ENCODE results near the gene SCNN1A. TPM values are rescaled to one million over a fixed set of nuclear protein-coding genes. Genes with fewer than 3 reads are reported as not detected.

Gene SCNN1A
- total and polyA plus RNA-seq, 2 of the 4 experiments (the other 2 are of a cell fraction) = 0.41 TPM; not detected in 1

DNA sequence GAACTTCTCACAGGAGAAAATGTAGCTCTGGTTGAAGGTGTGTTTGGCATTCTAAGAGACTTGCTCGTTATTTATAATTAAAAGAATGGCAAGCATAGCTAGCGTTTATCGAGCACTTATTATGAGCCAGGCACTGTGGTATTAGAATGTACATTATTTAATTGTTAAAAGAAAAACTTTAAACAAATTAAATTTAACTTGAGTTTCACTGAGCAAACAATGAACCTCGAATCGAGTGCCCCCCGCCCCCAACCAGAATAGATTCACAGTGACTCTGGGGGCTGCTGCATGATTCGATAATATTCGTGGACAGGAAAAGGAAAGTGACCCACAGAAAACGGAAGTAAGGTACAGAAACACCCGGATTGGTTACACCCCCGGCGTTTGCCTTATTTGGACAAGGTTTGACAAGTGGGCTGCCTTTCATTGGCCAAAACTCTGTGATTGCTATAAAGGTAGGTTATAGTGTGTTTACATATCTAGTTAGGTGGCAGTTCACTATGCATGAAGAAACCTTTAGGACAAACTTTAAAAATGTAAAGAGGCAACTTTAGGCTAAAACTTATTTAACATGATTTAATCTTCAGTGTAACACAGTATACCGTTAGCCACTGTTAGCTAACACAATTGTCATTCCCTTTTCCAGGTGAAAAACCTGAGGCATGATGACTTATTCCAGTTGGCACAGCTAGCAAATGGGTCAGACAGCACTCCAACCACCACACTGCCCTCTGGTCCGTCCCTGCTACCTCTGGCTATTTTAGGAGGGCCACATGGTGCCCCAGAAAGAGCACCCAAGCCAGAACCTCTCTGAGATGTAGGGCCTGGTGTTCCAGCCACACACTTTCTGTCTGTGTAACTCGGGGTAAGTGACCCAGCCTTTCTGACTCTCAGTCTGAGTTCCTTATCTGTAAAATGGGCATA, 7.1 kb downstream of the SCNN1A start:
- Histone ChIP-seq H3K4me1 (ENCODE audit: control insufficient read depth, insufficient read depth, low read length) (peaks cover 26% of the 10 kb centered on the region), H3K36me3 (ENCODE audit: control insufficient read depth, insufficient read depth, low read length) (no peaks in the 10 kb centered on the region), H2BK20ac (ENCODE audit: low read depth, low read length) (0 out of 2 replicates have a peak overlapping the region, but pooled peaks have one; percentile 33), H3K4me2 (ENCODE audit: low read depth, low read length) (no peak overlapping the region), H3K18ac (ENCODE audit: low read depth, low read length) (no peak overlapping the region), H3K4ac (ENCODE audit: low read depth, low read length) (peak overlapping the region; percentile 65; the same call in 1 of the 2 replicates), H3K27ac (ENCODE audit: insufficient read depth, low read length) (no peak overlapping the region), H3K9me1 (ENCODE audit: insufficient read depth, low read length) (peaks cover 9% of the 10 kb centered on the region), H3K56ac (ENCODE audit: extremely low read depth, insufficient read depth, low read length) (no peak overlapping the region), H4K20me1 (ENCODE audit: insufficient read depth, low read length) (no peaks in the 10 kb centered on the region), H3K23ac (ENCODE audit: low read depth, low read length) (no peak overlapping the region), H4K91ac (ENCODE audit: insufficient read depth, low read depth, low read length) (no peak overlapping the region), H3K9me3 (ENCODE audit: control insufficient read depth, insufficient read depth, low read length) (no peaks in the 10 kb centered on the region), H2AK5ac (ENCODE audit: low read depth, low read length) (peak overlapping the region; percentile 43; the same call in 1 of the 2 replicates), H3K27me3 (ENCODE audit: control insufficient read depth, insufficient read depth, low read length) (no peaks in the 10 kb centered on the region), H4K5ac (ENCODE audit: low read depth, low read length) (no peak overlapping the region), H2BK120ac (ENCODE audit: low read depth, low read length) (peak overlapping the region; percentile 46), H3K14ac (replicated peaks; ENCODE audit: low read depth, low read length) (no peak overlapping the region), H2BK5ac (ENCODE audit: low read depth, low read length, poor library complexity, severe bottlenecking) (no peak overlapping the region), H3K9ac (ENCODE audit: low read depth, low read length) (no peak overlapping the region), H2AK9ac (replicated peaks; ENCODE audit: low read depth, low read length, poor library complexity) (no peak overlapping the region), H3K4me3 (ENCODE audit: insufficient read depth, low read depth, low read length) (no peak overlapping the region), H2AFZ (replicated peaks; ENCODE audit: low read length, poor library complexity) (peak overlapping the region; percentile 32), H3K79me1 (ENCODE audit: low read depth in 1 of 2, low read length in 2 of 2) (no peaks in the 10 kb centered on the region), H2BK15ac (ENCODE audit: low read depth, low read length) (peak overlapping the region; percentile 13; the same call in 1 of the 3 replicates), H4K8ac (ENCODE audit: low read depth in 2 of 2, low read length in 2 of 2) (no peak overlapping the region; a peak in 1 of 4 replicates)
- 82% methylated on average over 8 of the region's 15 CpGs; no CpG with 5 or more reads in 1 of the 2 experiments for WGBS, 2 experiments (ENCODE audit: extremely low coverage in 2 of 2, insufficient read length in 1 of 2)
- intact Hi-C loops (cut with micrococcal nuclease) = no loop called here
- ChIA-PET CTCF (interaction anchor here (0.5 kb wide), 1 partner anchor 32 kb away, joined by 3 read pairs; no protein-coding TSS in a partner anchor), POLR2A (ENCODE audit: unreplicated experiment) (no interaction called here)
- dilution Hi-C loops (cut with HindIII; ENCODE audit: low sequenced_read_pairs, unreplicated experiment) = no loop called here
- in situ Hi-C loops (cut with MboI; ENCODE audit: low sequenced_read_pairs) = no loop called here
- no TSS peak for BruUV-seq (replicated peaks)
- ATAC-seq (ENCODE audit: low read depth) (no peak), DNase-seq (no peak)
- TF ChIP-seq MXI1 (IDR thresholded peaks at IDR 0.05; ENCODE audit: borderline replicate concordance, low read depth, low read length) = no peak
- no peak for TF ChIP-seq ELK1 (IDR thresholded peaks at IDR 0.05; ENCODE audit: borderline replicate concordance, low read depth, low read length)
- TF ChIP-seq RFX5 (IDR thresholded peaks at IDR 0.05; ENCODE audit: low read depth, low read length) = no peak
- TF ChIP-seq RCOR1 (IDR thresholded peaks at IDR 0.05; ENCODE audit: insufficient replicate concordance, low read length) = no peak
- no peak for TF ChIP-seq NFE2L2 (IDR thresholded peaks at IDR 0.05; ENCODE audit: low read depth, low read length)
- no peak for TF ChIP-seq POLR2A (IDR thresholded peaks at IDR 0.05; ENCODE audit: low read depth, low read length)
- no peak for TF ChIP-seq MAZ (IDR thresholded peaks at IDR 0.05; ENCODE audit: borderline replicate concordance, low read depth, low read length)
- TF ChIP-seq RAD21 (IDR thresholded peaks at IDR 0.05; ENCODE audit: low read length) = no peak
- no peak for TF ChIP-seq CTCF (conservative IDR thresholded peaks at IDR 0.05; ENCODE audit: low read depth, low read length)
- TF ChIP-seq FOS (IDR thresholded peaks at IDR 0.05; ENCODE audit: low read depth, low read length) = no peak
- no peak for TF ChIP-seq BHLHE40 (IDR thresholded peaks at IDR 0.05; ENCODE audit: low read depth, low read length)
- TF ChIP-seq CEBPB (IDR thresholded peaks at IDR 0.05; ENCODE audit: low read depth, low read length) = no peak
- TF ChIP-seq CHD1 (IDR thresholded peaks at IDR 0.05; ENCODE audit: low read depth, low read length) = no peak
- TF ChIP-seq, protein P1, sequence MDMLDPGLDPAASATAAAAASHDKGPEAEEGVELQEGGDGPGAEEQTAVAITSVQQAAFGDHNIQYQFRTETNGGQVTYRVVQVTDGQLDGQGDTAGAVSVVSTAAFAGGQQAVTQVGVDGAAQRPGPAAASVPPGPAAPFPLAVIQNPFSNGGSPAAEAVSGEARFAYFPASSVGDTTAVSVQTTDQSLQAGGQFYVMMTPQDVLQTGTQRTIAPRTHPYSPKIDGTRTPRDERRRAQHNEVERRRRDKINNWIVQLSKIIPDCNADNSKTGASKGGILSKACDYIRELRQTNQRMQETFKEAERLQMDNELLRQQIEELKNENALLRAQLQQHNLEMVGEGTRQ (IDR thresholded peaks at IDR 0.05; ENCODE audit: low read depth, low read length) = no peak

Measured in IMR-90 (cell line).